ENCODE data around the gene TRIM44.

Gene TRIM44

DNA sequence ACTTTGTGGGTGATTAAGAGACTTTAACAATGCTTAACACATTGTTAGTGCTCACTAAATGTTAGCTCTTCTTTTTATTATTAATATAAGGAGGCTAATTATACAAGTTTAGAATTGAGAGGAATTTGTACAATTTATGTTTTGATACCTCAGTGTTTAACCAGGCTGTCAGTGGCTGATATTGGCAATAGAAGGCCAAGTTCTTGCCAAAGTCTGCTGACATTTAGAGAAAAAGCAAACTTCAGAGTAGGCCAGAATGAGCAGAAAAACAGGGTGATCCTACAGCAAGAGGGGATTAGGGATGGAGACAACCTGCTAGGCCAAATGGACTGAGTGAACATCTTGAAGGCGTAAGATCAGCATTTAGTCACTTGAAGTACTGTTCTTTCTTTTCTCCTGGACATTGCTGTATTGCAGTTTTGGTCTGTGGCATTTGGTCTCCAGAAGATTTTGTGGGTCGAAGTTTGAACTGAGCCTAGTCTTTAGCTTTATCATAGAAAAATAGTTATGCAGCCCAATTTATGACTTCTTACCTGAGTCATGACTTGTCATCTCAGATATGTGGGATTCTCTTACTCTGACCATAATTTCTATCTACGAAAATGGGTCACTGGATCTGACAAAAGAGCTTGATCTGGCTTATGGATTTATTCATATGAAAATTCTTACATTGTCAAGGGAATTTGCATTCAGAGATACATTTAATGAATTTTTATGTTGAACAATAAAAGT lies 9.0 kb downstream of the TRIM44 start:
- DNase-seq (ENCODE audit: low read depth in 2 of 2) = no peak

DNA sequence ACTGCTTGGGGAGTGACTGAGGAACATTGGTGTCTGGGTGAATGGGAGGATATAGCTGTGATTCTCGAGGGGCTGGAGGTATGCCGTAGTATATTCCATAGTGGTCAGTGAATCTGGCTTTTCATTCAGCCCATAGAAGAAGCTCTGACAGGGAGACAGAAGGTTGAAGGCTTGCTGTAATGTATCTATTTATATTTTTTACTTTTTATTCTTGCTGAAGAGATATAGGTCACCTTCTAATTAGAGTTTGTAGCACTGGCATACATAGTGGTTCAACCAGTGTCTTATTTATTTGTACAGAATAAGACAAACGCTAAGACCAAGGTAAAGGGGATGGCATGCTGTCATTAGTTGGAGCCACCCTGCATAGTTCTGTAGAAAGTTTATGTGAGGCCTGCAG lies 10.0 kb downstream of the TRIM44 start:
- DNase-seq (ENCODE audit: low read depth in 2 of 2) = no peak

DNA sequence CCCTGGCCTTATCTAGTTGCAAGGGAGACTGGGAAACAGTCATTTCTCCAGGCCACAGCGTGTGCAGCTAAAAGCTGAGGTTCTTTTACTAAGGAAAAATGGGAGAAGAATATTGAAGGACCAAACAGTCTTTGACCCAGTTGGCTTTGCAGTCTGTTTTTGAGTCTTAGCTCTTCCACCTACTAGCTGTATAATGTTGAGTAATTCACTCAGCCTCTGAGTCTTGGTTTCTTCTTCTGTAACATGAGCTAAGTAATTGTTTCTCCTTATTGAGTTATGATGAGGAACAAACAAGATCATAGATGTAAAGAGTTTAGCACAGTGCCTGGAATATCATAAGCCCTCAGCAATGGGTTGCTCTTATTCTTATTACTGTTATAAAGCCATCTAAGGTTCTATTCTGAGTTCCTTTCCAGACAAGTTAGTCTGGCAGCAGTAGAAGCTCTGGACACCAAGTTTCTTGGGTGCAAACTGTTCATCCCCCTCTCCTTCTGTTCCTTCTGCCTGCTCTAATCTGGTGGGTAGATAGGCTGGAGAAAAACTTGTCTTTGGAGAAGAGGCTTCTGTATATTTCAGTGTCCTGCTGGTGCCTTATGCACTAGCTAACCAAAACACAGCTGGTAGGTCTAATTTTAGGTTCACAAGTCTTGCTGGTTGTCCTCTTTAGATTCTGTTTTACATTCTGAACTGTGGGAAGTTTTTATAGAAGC lies 13.5 kb downstream of the TRIM44 start:
- no peak for DNase-seq (ENCODE audit: low read depth in 2 of 2)

DNA sequence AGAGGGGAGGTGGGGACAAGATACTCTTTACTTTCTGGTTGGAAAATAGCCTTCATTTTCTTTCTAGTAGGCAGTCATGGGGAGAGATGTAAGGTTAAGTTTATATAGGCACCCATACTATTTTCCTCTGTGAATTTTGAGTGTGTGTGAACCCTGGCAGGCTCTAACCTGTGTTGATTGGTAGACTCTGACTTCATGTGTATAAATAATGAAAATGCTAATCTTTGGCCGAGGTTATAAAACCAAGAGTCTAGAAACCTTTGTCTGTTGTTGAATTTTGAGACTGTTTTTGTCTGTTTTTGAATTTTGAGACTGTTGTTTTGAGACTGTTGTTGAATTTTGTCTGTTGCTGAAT lies 14.0 kb downstream of the TRIM44 start:
- DNase-seq (ENCODE audit: low read depth in 2 of 2) = no peak

DNA sequence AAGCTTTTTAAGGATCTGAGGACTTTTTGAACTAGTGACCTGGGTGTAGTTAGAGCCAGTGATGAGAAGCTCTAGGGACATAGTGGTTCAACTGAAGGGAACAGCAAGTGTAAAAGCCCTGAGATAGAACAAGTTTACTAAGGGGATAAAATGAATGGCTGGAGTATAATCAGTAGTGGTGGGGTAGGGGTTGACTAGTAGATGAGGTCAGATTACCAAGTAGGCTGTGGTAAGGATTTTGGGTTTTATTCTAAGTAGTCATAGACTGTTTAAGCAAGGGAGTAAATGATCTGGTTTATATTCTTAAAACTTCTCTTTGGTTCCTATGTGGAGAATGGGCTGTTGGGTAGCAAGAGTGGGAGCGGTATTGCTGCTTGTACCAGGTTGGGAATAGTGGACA lies 15.3 kb downstream of the TRIM44 start:
- DNase-seq (ENCODE audit: low read depth in 2 of 2) = no peak

DNA sequence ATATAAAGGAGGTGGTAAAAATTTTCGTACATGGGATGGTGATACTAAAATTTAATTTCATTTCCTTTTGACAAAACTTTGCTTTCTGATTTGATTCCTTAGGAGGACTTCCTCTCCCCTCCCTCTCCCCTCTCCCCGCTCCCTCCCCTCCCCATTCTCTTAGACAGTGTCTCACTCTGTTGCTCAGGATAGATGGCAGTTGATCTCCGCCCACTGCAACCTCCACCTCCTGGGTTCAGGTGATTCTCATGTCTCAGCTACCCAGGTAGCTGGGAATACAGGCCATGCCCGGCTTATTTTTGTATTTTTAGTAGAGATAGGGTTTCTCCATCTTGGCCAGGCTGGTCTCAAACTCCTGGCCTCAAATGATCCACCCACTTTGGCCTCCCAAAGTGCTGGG lies 15.9 kb downstream of the TRIM44 start:
- DNase-seq (ENCODE audit: low read depth in 2 of 2) = no peak

DNA sequence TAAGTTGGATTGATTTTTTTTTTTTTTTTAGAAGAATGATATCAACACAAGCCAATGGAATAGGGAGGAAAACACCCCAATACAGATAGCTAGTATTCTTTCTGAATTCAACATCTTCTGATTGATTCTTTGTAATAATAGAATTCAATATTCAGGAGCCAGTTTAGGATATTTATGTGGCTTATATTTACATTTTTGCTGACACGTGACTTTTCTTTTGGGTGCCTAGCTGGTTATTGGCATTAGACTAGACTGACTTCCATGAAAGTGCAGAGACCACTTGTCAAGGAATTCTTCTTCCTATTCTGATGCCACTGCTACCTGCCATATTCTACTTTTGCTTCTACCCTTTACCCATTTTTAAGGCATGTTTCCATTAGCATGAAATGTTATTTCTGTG lies 16.4 kb downstream of the TRIM44 start:
- no peak for DNase-seq (ENCODE audit: low read depth in 2 of 2)

DNA sequence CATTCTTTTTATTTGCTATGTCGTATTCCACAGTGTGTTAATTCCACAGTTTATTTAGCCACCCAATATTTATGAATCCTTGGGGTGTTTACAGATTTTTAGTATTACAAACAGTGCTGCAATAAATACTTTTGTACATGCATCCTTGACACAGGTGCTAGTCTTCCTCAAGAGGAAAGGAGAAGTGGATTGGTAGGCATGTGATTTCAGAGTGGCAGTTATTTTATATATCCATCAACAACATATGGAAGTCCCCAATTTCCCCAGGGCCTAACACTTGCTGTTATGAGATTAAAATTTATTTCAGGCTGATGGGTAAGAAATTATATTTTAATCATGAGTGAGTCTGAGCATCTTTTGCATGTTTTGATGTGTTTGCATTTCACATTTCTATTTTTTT lies 17.9 kb downstream of the TRIM44 start:
- no peak for DNase-seq (ENCODE audit: low read depth in 2 of 2)

DNA sequence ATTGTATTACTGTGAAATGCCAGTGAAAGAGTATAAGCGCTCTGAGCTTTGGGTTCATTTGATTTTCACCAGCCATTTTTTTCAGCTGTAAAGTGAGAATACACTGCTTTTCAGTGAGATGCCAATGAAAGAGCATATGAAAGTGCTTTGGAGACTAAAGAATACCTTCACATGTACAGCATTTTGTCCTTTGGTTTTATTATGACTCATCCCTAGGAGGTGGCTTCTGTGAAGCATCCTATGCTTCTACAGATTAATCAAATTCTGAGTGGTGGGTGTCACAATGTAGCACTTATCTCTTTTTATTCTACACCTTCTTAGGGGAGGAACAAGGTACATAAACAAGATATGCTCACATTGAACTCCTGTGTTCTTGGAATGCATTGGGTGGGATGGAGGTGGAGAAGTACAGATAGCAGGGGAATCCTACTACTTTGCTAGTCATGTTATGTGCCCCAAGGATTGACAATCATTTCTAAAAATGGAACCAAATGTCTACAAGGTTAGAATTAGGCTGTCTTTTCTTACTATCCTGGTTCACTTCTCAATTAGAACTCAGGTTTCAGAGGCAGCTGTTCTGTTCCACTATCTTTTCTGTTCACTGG lies 18.7 kb downstream of the TRIM44 start:
- DNase-seq (ENCODE audit: low read depth in 2 of 2) = no peak

DNA sequence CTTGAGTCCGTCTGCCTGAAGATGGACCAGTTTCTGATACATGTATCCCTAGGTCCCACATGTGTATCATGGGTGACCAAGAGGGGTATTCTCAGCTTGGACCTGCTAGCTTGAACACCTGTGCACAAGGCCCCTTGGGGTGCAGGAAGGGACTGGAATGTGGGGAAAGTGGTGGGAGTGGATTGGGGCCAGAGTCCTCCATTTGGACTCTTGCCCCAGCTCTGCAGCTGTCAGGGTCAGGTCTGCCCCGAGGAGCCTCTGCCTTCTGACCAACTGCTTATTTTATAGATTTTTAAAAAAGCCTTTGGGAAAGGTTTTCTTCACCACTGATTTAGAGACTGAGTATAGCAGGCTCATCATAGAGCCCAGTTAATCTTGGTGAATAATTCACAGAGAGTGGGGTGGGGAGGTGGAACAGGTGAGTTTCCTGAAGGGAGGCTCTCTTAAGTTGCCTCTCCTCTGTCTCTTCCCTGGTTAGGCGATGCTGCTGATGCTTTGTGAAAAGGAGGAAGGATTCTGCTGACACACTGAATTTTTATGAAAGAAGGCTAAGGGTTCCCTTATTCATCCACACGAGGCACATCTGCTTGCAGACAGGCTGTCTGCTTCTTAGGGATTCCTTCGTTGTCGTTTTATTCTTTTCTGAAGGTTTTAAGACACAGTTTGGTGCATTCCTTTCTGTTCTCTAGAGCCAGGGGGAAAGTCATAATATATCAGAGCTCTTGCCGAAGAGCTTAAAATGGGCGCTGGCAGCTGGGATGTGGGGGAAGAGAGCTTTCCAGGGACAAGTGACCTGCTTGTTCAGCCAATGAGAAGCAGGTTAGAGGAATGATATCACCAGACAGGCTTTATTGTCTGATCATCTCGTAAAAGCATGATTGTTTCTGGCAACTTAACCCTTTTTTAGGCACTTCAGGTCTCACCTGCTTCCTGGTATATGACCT lies 19.9 kb downstream of the TRIM44 start:
- no peak for DNase-seq (ENCODE audit: low read depth in 2 of 2)

DNA sequence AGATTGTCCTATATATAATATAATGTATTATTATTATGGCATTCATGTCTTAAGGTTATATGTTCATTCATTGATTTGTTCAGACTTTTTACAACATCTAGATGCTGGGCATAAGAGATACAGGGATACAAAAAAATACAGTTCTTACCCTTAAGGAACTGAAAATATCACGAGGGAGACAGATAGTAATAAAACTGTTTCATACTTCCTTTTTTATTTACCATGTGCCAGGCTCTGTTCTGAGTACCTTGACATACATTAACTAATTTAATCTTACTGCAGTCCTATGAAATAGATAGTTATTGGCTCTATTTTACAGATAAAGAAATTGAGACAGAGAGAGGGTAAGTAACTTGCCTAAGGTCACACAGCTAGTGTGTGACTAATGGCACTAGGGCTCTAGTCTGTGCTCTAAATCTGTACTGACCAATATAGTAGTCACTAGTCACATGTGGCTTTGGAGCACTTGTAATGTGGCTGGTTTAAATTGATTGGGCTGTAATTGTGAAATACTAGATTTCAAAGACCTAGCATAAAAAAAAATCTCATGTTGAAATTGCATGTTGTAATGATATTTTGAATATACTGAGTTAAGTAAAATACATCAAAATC lies 21.3 kb downstream of the TRIM44 start:
- DNase-seq (ENCODE audit: low read depth in 2 of 2) = no peak

DNA sequence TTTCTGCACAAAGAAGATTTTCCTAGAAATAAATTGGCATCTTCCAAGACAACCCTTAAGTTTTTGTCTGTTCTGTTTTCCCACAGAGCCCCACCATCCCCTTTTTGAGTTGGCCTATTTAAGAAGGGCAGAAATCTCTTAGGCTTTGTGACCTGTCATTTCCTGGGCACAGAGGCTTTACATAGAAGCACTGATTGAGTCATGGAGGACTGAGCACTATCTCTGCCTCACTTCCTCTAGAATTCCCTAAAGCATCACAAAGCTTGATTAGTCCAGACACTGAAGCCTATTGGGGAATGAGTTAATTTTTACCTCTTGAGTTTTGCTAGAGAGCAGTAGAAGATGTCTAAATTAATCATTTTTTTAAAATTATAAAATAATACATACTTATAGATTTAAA lies 25.4 kb downstream of the TRIM44 start:
- no peak for DNase-seq (ENCODE audit: low read depth in 2 of 2)

DNA sequence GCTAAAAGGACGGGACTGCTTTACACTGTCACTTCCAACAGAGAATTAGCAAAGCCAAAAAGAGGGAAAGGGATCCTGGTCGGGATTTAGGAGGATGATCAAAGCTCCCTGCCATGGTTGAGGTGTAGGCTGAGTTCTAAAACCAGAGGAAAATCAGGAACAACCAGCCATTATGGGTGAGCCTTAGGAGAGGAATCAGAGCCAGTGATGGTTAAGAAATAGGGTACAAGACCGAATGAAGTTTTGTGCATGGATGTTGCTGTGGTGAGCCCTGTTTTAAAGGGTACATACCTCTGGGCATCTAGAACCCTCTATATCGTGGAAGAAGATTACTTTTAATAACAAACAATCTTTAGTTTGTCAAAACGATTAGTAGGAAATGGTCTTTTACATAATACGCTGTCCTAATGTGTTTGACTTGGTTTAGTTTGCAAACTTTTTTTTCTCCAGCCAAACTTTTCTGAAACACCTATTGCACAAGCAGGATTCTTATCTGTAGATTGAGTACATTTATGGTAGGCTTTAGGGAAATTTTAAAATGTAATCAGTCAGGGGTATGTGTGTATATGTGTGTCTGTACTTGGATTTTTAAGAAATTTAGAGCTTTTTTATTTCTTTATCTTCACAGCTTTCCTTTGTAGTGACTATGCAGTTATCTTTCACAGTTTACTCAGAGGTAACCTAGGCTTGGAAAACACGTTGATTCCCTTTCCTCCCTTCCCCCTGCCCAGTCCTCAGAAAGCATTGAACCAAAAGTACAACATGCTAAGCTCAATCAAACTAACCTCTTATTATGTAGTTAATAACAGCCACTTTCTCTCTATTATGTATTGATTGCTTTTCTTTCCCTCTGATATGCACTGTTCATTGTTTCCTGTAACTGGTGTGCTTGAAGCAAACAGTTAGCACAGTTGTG lies 26.8 kb downstream of the TRIM44 start:
- DNase-seq (ENCODE audit: low read depth in 2 of 2) = no peak

DNA sequence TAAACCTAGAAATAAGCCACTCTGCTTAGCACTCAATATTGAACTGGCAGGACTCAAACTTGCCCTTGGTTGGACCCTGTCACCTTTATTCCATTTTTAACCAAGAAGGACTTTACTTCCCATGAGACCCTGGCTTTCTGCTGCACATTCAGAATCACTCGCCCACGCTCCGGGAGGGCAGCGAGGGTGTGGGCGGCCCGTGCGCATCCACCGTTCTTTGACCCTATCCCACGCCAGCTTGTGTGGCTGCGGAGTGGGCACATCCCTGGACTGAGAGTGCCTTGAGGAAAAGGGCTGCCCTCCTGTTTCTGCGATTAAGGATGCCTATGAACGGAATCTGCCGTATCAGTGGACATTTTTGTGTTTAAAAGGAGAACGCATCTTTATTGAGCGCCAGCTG lies 39.6 kb downstream of the TRIM44 start:
- DNase-seq (ENCODE audit: low read depth in 2 of 2) = no peak

DNA sequence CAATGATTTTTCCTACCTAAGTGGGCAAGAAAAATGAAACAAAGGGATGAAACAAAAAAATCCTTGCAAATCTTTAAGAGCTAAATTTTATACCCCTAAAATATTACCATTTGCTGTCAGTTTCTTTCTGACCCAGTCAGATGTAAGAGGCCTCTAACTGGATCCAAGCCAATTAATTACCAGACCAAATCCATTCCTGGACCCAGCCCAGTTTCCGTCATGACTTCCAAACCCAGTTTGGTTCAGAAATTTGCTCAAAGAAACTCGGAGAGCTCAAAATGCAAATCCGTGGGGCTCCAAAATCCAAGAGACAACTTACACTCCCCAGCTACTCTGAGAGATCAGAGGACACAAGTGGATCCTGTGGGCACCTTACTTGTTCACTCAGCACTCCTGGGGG lies 46.8 kb downstream of the TRIM44 start:
- no peak for DNase-seq (ENCODE audit: low read depth in 2 of 2)

DNA sequence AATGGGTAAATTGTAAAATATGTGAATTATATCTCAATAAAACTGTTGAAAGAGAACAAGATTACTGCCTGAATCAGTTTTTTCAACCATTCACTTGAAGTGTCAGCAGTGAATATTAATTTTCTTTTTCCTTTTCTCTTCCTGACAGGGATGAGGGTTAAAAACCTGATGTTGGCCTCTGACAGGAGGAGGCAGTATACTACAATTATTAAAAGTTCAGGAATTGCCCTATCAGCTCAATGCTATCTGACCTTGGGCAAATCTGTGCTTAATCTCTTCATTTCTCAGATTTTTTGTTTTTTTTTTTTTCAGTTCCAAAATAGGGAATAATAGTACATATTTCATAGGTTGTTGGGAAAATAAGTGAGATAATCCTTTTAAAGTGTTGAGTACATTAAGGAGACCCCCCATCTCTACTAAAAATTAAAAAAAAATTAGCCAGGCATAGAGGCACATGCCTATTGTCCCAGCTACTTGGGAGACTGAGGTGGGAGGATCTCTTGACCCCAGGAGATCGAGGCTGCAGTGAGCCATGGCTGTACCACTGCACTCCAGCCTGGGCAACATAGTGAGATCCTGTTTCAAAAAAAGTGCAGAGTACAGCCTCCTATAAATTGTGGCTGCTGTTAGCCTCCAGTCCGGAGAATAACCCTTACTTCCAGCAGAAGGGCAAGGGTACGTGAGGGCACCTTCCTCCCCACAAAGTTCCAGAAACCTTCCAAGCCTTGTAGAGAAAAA lies 48.8 kb downstream of the TRIM44 start:
- no peak for DNase-seq (ENCODE audit: low read depth in 2 of 2)

DNA sequence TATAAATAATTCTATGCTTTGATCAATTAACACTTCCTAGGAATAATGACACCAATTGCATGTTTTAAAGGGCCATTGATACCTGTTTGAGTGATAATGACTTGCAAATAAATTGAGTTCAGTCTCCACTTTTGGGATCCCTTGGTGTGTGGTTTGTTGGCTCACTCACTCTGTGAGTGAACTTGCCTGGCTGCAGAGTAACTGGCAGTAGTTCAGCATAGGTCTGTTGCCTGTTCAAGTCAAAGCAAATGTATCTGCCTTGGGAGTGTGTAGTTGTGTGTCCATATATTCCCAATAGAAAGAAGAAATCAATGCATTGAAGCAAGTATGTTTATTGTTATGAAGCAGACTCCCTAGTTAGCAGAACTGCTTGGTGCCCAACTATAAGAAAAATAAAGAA lies 49.3 kb downstream of the TRIM44 start:
- no peak for DNase-seq (ENCODE audit: low read depth in 2 of 2)

DNA sequence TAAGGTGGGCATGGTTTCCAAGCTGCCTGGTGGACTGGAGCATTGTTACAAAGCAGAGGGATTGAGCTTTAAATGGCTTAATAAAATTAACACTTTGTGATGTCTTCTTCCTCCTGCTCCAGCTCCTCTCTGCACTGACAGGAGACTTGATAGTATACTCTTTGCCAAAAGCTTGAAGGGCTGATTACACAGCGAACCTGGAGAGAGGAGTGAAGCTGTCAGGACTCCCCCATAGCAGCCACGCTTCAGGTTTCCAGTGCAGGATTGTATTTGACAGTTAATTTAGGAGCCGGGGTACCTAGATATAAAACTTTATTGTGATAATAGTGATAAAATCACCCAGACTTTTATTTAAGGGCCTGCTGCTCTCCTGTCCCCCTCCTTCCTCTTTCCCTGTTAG lies 50.0 kb downstream of the TRIM44 start:
- no peak for DNase-seq (ENCODE audit: low read depth in 2 of 2)

DNA sequence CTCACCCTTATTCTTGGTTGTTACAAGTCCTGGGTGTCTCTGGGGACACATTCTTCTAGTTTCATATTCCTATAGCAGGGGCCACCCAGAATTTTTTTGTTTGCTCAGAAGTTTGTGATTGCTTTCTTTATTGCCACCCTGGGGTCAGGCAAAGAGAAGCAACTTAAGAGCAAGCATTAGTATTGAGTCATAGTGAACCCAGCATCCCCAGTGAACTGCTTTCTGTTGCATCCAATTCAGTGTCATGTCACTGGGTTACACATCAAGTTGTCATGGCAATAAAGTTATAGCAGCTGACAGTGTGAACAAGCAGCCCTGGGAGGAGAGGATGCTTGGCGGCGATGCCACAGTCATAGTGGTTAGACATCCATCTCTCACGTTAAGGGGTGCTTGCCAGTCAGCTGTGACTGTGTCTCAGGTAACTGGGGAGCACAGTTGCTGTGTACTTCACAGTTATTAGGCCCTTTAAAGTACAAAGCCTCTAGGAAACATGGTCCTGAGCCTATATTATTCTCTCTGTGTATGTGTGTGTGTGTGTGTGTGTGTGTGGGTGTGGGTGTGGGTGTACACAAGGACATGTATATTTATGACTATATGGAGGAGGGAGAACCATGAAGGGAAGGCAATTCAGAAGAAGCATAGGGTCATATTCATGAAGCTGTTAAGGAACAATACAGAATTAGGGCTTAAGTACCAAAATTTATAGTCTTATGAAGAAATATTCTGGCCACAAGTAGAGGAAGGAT lies 52.5 kb downstream of the TRIM44 start:
- DNase-seq (ENCODE audit: low read depth in 2 of 2) = no peak

All from stimulated activated CD8-positive, alpha-beta memory T cell treated with anti-CD3 and anti-CD28 coated beads, Interleukin-2, amount 100 ng/mL, for 48 hours (primary cell).